HepG2 (cell line): ENCODE results near the gene WDHD1. TPM values are rescaled to one million over a fixed set of nuclear protein-coding genes. Genes with fewer than 3 reads are reported as not detected.

Source experiments
- ATAC-seq: fragments of 200-7000 bp; cut with Tn5 transposase; 3 replicates; pipeline ENCODE4 v1.9.1; 2020; ENCODE audit warnings: mild to moderate bottlenecking, moderate library complexity
- BruUV-seq: library from RNA; stranded (reverse); fragments of 400-500 nt; replicated peaks from 2 replicates; lab custom pipeline; 2021; lab: Mats Ljungman, UMichigan
- CTCF ChIA-PET: fragments of 300-600 bp; formaldehyde crosslinking; extraction: SDS; loops from one replicate; lab custom pipeline; 2021; ENCODE audit warnings: low total read pairs, inconsistent platforms, low intra/inter-chr PET ratio; lab: Yijun Ruan, JAX
- POLR2A ChIA-PET: fragments of 350-600 bp; sonication (Branson Sonifier 250); formaldehyde crosslinking; loops from one replicate; lab custom pipeline; 2020; ENCODE audit warnings: antibody characterized with exemption, inconsistent platforms; lab: Yijun Ruan, JAX
- DNase-seq: peaks from one replicate; pipeline ENCODE4 v3.0.0-alpha.2; 2015; ENCODE audit warnings: low spot score
- FAIRE-seq: peaks from 3 replicates; lab custom pipeline; 2011; peaks lifted over from hg19 to GRCh38; lab: Jason Lieb, UNC
- H2AFZ ChIP-seq: one replicate; pipeline ENCODE4 v1.6.1; 2011; ENCODE audit warnings: low read length, inconsistent platforms
- H3K27ac ChIP-seq: fragments of 300-600 bp; 3 replicates; pipeline ENCODE4 v1.8.0; 2011; ENCODE audit warnings: mixed run types, mild to moderate bottlenecking, mixed read lengths, low read length, inconsistent platforms; ENCODE audit not compliant: insufficient read depth; ENCODE audit errors: extremely low read length
- H3K27me3 ChIP-seq, 2 experiments: fragments of 200-600 bp in 1 of 2; 2 replicates in 1 of 2; 3 replicates in 1 of 2; pipeline versions ENCODE4 v1.6.0 to v1.8.0; 2011; ENCODE audit warnings: low read length in 2 of 2, mild to moderate bottlenecking in 2 of 2, moderate library complexity in 2 of 2, inconsistent platforms in 1 of 2; ENCODE audit not compliant: insufficient read depth in 2 of 2, control insufficient read depth in 1 of 2
- H3K36me3 ChIP-seq, 2 experiments: fragments of 200-600 bp in 1 of 2; replicated peaks in 1 of 2; 2 replicates in 1 of 2; 3 replicates in 1 of 2; pipeline versions ENCODE4 v1.5.1 to v1.8.0; 2011; ENCODE audit warnings: low read length in 2 of 2, inconsistent platforms in 1 of 2; ENCODE audit not compliant: insufficient read depth in 2 of 2, control insufficient read depth in 1 of 2
- H3K4me1 ChIP-seq: 2 replicates; pipeline ENCODE4 v1.5.1; 2012; ENCODE audit warnings: low read length, inconsistent platforms; ENCODE audit not compliant: insufficient read depth
- H3K4me2 ChIP-seq: 2 replicates; pipeline ENCODE4 v1.6.0; 2011; ENCODE audit warnings: low read depth, low read length, inconsistent platforms
- H3K4me3 ChIP-seq, 3 experiments: fragments of 200-600 bp in 1 of 3; sonication (generic), shearing (Covaris generic) in 1 of 3; replicated peaks in 1 of 3; 2 replicates each; pipeline ENCODE4 v1.5.1; 2011 to 2016; ENCODE audit warnings: low read length in 3 of 3, inconsistent platforms in 2 of 3, low read depth in 2 of 3, mild to moderate bottlenecking in 2 of 3, control low read depth in 1 of 3, mixed read lengths in 1 of 3; ENCODE audit not compliant: insufficient read depth in 1 of 3
- H3K79me2 ChIP-seq: one replicate; pipeline ENCODE4 v1.6.1; 2011; ENCODE audit warnings: low read length, inconsistent platforms; ENCODE audit not compliant: insufficient read depth
- H3K9ac ChIP-seq: 2 replicates; pipeline ENCODE4 v1.6.0; 2011; ENCODE audit warnings: mild to moderate bottlenecking, low read depth, low read length, inconsistent platforms; ENCODE audit not compliant: insufficient read depth
- H3K9me3 ChIP-seq: 2 replicates; pipeline ENCODE4 v1.5.1; 2012; ENCODE audit warnings: mild to moderate bottlenecking, low read length
- H4K20me1 ChIP-seq: 2 replicates; pipeline ENCODE4 v1.6.0; 2011; ENCODE audit warnings: inconsistent platforms, mild to moderate bottlenecking, low read length, moderate library complexity; ENCODE audit not compliant: insufficient read depth
- ASH2L ChIP-seq: fragments of 300-600, 200-600 bp; sonication (generic); IDR thresholded peaks from 2 replicates; pipeline ENCODE4 v1.7.0; 2017; ENCODE audit warnings: low read depth, mild to moderate bottlenecking, moderate library complexity, mixed read lengths, low read length; ENCODE audit not compliant: insufficient read length
- ATF3 ChIP-seq: sonication (generic); formaldehyde crosslinking; IDR thresholded peaks from 2 replicates; pipeline ENCODE4 v1.4.0; 2020; ENCODE audit warnings: missing genetic modification reagents
- ATF4 ChIP-seq, 2 experiments: fragments of 450-650 bp in 1 of 2; sonication (generic) in 1 of 2; formaldehyde crosslinking; IDR thresholded peaks; 2 replicates each; pipeline versions ENCODE4 v1.5.0 to v1.8.0; 2020 to 2022; ENCODE audit warnings: mild to moderate bottlenecking in 1 of 2, missing genetic modification reagents in 1 of 2
- BRCA1 ChIP-seq: sonication (generic); formaldehyde crosslinking; IDR thresholded peaks from 2 replicates; pipeline ENCODE4 v1.4.0; 2020; ENCODE audit warnings: missing genetic modification reagents
- HNF1A ChIP-seq, 2 experiments: sonication (generic) in 1 of 2; formaldehyde crosslinking in 1 of 2; IDR thresholded peaks; 2 replicates each; pipeline versions ENCODE4 v1.4.0 to v1.6.1; 2016 to 2020; ENCODE audit warnings: borderline replicate concordance in 1 of 2, low read depth in 1 of 2, mild to moderate bottlenecking in 1 of 2, missing genetic modification reagents in 1 of 2
- HNRNPH1 ChIP-seq: fragments of 200-400 bp; formaldehyde crosslinking; optimal IDR thresholded peaks from 2 replicates; pipeline ENCODE3; 2017; ENCODE audit warnings: mild to moderate bottlenecking, low read depth, low read length
- KLF12 ChIP-seq: sonication (generic); formaldehyde crosslinking; IDR thresholded peaks from 2 replicates; pipeline ENCODE4 v1.4.0; 2020; ENCODE audit warnings: missing genetic modification reagents, borderline replicate concordance
- RBM22 ChIP-seq: fragments of 200-400 bp; formaldehyde crosslinking; optimal IDR thresholded peaks from 2 replicates; pipeline ENCODE3; 2017; ENCODE audit warnings: mild to moderate bottlenecking, low read length, moderate library complexity
- TEAD3 ChIP-seq: optimal IDR thresholded peaks from 2 replicates; pipeline ENCODE3; 2016; ENCODE audit warnings: borderline replicate concordance
- ZBTB21 ChIP-seq: sonication (generic); formaldehyde crosslinking; IDR thresholded peaks from 2 replicates; pipeline ENCODE4 v1.4.0; 2020; ENCODE audit warnings: missing genetic modification reagents
- ZBTB38 ChIP-seq: sonication (generic); formaldehyde crosslinking; IDR thresholded peaks from 2 replicates; pipeline ENCODE4 v1.5.1; 2020; ENCODE audit warnings: mild to moderate bottlenecking, missing genetic modification reagents
- ZNF142 ChIP-seq: sonication (generic); formaldehyde crosslinking; IDR thresholded peaks from 2 replicates; pipeline ENCODE4 v1.4.0; 2020; ENCODE audit warnings: missing genetic modification reagents
- ZNF468 ChIP-seq: sonication (generic); formaldehyde crosslinking; IDR thresholded peaks from 2 replicates; pipeline ENCODE4 v1.8.0; 2022; ENCODE audit warnings: mild to moderate bottlenecking, moderate library complexity, missing genetic modification reagents
- ZNF615 ChIP-seq: sonication (generic); formaldehyde crosslinking; IDR thresholded peaks from 2 replicates; pipeline ENCODE4 v1.5.0; 2020; ENCODE audit warnings: mild to moderate bottlenecking, missing genetic modification reagents, borderline replicate concordance
- WGBS: methylation state at CpG from one replicate; pipeline ENCODE4 v1.1.6; 2017; ENCODE audit warnings: low lambda C conversion rate; 5-methylcytosine and 5-hydroxymethylcytosine counted together
- in situ Hi-C: cut with HindIII; loops from 2 replicates; pipeline ENCODE4 v1.10.0; 2017; ENCODE audit warnings: low pct_unique_long_range_greater_than_20kb; ENCODE audit not compliant: extremely low pct_ligation_motif_present
- intact Hi-C: fragments of 100-400 bp; cut with micrococcal nuclease; formaldehyde crosslinking; loops from one replicate; pipeline ENCODE4 v1.10.0; 2022; ENCODE audit not compliant: unreplicated experiment
- polyA plus RNA-seq, 8 experiments: library from polyadenylated mRNA; depleted of rRNA in 3 of 8; stranded (reverse) in 7 of 8; unstranded in 1 of 8; fragments of >200 nt; fragmentation: Illumina TruSeq in 4 of 8; extraction: Trizol in 4 of 8; gene quantifications; 2 replicates each; pipeline versions ENCODE4 v1.2.1 to v1.2.3, GENCODE V29; 2011 to 2016; ENCODE audit warnings: low read depth in 4 of 8, missing spikeins in 1 of 8, mixed read lengths in 1 of 8; ENCODE audit not compliant: insufficient read depth in 1 of 8
- total RNA-seq, 5 experiments: library from RNA; depleted of rRNA; stranded (reverse); fragments of >200 nt; fragmentation: Illumina TruSeq; extraction: Trizol; gene quantifications; 2 replicates each; pipeline ENCODE4 v1.2.3, GENCODE V29; 2016; ENCODE audit warnings: low read depth in 1 of 5

Gene WDHD1
- total and polyA plus RNA-seq, 2 of the 13 experiments (the other 11 are each of a cell fraction or from before 2014, with no cell fraction given): 5.5 to 27.5 TPM

GRCh38 chr14:55065411-55065810 lies 38.5 kb upstream of the WDHD1 start:
- H3K36me3 ChIP-seq: peaks cover 10 to 37% of the 10 kb centered on the region in 2 experiments
- FAIRE-seq: no peak
- no peaks in the 10 kb centered on the region for H4K20me1 ChIP-seq
- H3K79me2 ChIP-seq: peaks cover 21% of the 10 kb centered on the region
- in situ Hi-C loops: no loop called here
- no peak overlapping the region for H3K27ac ChIP-seq
- WGBS: 96% methylated on average over 2 of the region's 2 CpGs
- H3K9me3 ChIP-seq: no peaks in the 10 kb centered on the region
- no peak for DNase-seq
- H3K4me3 ChIP-seq: no peak overlapping the region
- ChIA-PET POLR2A (no interaction called here), CTCF (no interaction called here)
- TF ChIP-seq TEAD3 (no peak), ZNF615 (CRISPR knock-in tag) (no peak), KLF12 (no peak), HNRNPH1 (no peak), ZNF468 (CRISPR knock-in tag) (no peak), ZNF142 (CRISPR knock-in tag) (no peak), ATF3 (CRISPR knock-in tag) (no peak), RBM22 (no peak), ASH2L (no peak), BRCA1 (CRISPR knock-in tag) (no peak), ATF4 (CRISPR knock-in tag; IDR thresholded peaks at IDR 0.05) (no peak), ZBTB38 (CRISPR knock-in tag) (no peak), HNF1A (IDR thresholded peaks at IDR 0.05; ENCODE audit: low read depth) (no peak), HNF1A (CRISPR knock-in tag; IDR thresholded peaks at IDR 0.05; ENCODE audit: borderline replicate concordance) (no peak), ZBTB21 (CRISPR knock-in tag) (no peak)
- H3K9ac ChIP-seq: no peak overlapping the region
- no peak overlapping the region for H2AFZ ChIP-seq
- H3K27me3 ChIP-seq: no peaks in the 10 kb centered on the region
- H3K4me1 ChIP-seq: no peaks in the 10 kb centered on the region
- no peak for ATAC-seq
- no TSS peak for BruUV-seq
- intact Hi-C loops: no loop called here
- no peak overlapping the region for H3K4me2 ChIP-seq
